ENCODE measurements around the gene AP2A2. TPM values are rescaled to one million over a fixed set of nuclear protein-coding genes. Genes with fewer than 3 reads are reported as not detected.

AP2A2 gene
- total RNA-seq, 4 donors from 2014 or later, result 49.5 to 82.6 (median 72.2) TPM

GRCh38 chr11:937841-938261, 12.2 kb downstream of the AP2A2 start:
- no peak overlapping the region for H3K4me3 ChIP-seq
- intact Hi-C loops (cut with DNase I), result no loop called here
- H3K4me1 ChIP-seq, result peaks cover 46 to 79% (median 62%) of the 10 kb centered on the region in 4 donors

GRCh38 chr11:940496-941135, 14.9 kb downstream of the AP2A2 start:
- H3K4me1 ChIP-seq, result peaks cover 37 to 83% (median 59%) of the 10 kb centered on the region in 4 donors
- no peaks in the 10 kb centered on the region for H3K27me3 ChIP-seq
- 79% methylated on average over 9 of the region's 11 CpGs for WGBS
- H3K4me3 ChIP-seq, result no peak overlapping the region
- no peaks in the 10 kb centered on the region for H3K9me3 ChIP-seq
- no peak for TF ChIP-seq EP300 (IDR thresholded peaks at IDR 0.05)
- TF ChIP-seq CTCF (IDR thresholded peaks at IDR 0.05), result no peak
- no peak for TF ChIP-seq POLR2A (IDR thresholded peaks at IDR 0.05; ENCODE audit: low read depth)
- no peak for TF ChIP-seq POLR2AphosphoS5 (IDR thresholded peaks at IDR 0.05)
- DNase-seq (ENCODE audit: extremely low spot score), result no peak
- H3K36me3 ChIP-seq, result peaks cover 3 to 16% (median 12%) of the 10 kb centered on the region in 4 donors
- intact Hi-C loops (cut with DNase I), result no loop called here
- H3K27ac ChIP-seq (replicated peaks in 1 of 4), result no peak overlapping the region

More at GRCh38 chr11:937841-938261, 12.2 kb downstream of the AP2A2 start:
- Histone ChIP-seq H3K36me3 (peaks cover 0 to 3% (median 0%) of the 10 kb centered on the region in 4 donors), H3K9me3 (no peaks in the 10 kb centered on the region), H3K27me3 (no peaks in the 10 kb centered on the region), H3K27ac (replicated peaks in 1 of 4) (no peak overlapping the region)
- 67% methylated on average over 10 of the region's 10 CpGs for WGBS
- TF ChIP-seq CTCF (IDR thresholded peaks at IDR 0.05) (no peak), POLR2AphosphoS5 (IDR thresholded peaks at IDR 0.05) (no peak)
- no peak for DNase-seq (ENCODE audit: extremely low spot score)

- H3K27ac ChIP-seq (replicated peaks in 1 of 4), result no peak overlapping the region
- peaks cover 3 to 28% (median 21%) of the 10 kb centered on the region in 4 donors for H3K36me3 ChIP-seq
- H3K4me1 ChIP-seq, result peaks cover 35 to 72% (median 53%) of the 10 kb centered on the region in 4 donors
- H3K9me3 ChIP-seq, result no peaks in the 10 kb centered on the region
- DNase-seq (ENCODE audit: extremely low spot score), result no peak
- intact Hi-C loops (cut with DNase I), result no loop called here
- 65% methylated on average over 9 of the region's 9 CpGs for WGBS
- TF ChIP-seq POLR2A (IDR thresholded peaks at IDR 0.05; ENCODE audit: low read depth), result no peak
- TF ChIP-seq CTCF (IDR thresholded peaks at IDR 0.05), result no peak
- no peak for TF ChIP-seq POLR2AphosphoS5 (IDR thresholded peaks at IDR 0.05)
- TF ChIP-seq EP300 (IDR thresholded peaks at IDR 0.05), result no peak
- H3K27me3 ChIP-seq, result no peaks in the 10 kb centered on the region
- no peak overlapping the region for H3K4me3 ChIP-seq
Observed at GRCh38 chr11:942823-943222, 17.2 kb downstream of the AP2A2 start.

GRCh38 chr11:944711-945470, 19.2 kb downstream of the AP2A2 start:
- Histone ChIP-seq H3K4me3 (no peak overlapping the region), H3K4me1 (peaks cover 32 to 52% (median 44%) of the 10 kb centered on the region in 4 donors), H3K27me3 (no peaks in the 10 kb centered on the region), H3K27ac (replicated peaks in 1 of 4) (no peak overlapping the region), H3K9me3 (peaks cover 0 to 11% (median 4%) of the 10 kb centered on the region in 4 donors), H3K36me3 (peaks cover 3 to 37% (median 21%) of the 10 kb centered on the region in 4 donors)
- no peak for DNase-seq (ENCODE audit: extremely low spot score)
- intact Hi-C loops (cut with DNase I), result no loop called here
- WGBS, result 77% methylated on average over 13 of the region's 13 CpGs
- no peak for TF ChIP-seq POLR2A (IDR thresholded peaks at IDR 0.05; ENCODE audit: low read depth)

- Histone ChIP-seq H3K27ac (replicated peaks in 1 of 4) (no peak overlapping the region), H3K4me1 (peaks cover 21 to 41% (median 33%) of the 10 kb centered on the region in 4 donors), H3K36me3 (peaks cover 3 to 37% (median 22%) of the 10 kb centered on the region in 4 donors), H3K4me3 (no peak overlapping the region), H3K27me3 (no peaks in the 10 kb centered on the region), H3K9me3 (peaks cover 0 to 12% (median 4%) of the 10 kb centered on the region in 4 donors)
- 75% methylated on average over 9 of the region's 9 CpGs for WGBS
- no peak for DNase-seq (ENCODE audit: extremely low spot score)
- TF ChIP-seq CTCF (IDR thresholded peaks at IDR 0.05) (no peak), EP300 (IDR thresholded peaks at IDR 0.05) (no peak), POLR2AphosphoS5 (IDR thresholded peaks at IDR 0.05) (no peak), POLR2A (IDR thresholded peaks at IDR 0.05; ENCODE audit: low read depth) (no peak)
- intact Hi-C loops (cut with DNase I), result no loop called here
Observed at GRCh38 chr11:945986-946385, 20.3 kb downstream of the AP2A2 start.
